OCI-LY1 (cell line): Measurements from ENCODE around the gene OR11A1.

ENCODE experiments used
- H2AFZ ChIP-seq: fragments of 200-600 bp; sonication (generic), shearing (Covaris generic); 2 replicates; pipeline ENCODE4 v1.6.0; 2014; ENCODE audit warnings: antibody characterized with exemption, mild to moderate bottlenecking, low read length
- H3F3A ChIP-seq: fragments of 200-600 bp; sonication (generic), shearing (Covaris generic); 2 replicates; pipeline ENCODE4 v1.6.0; 2014; ENCODE audit warnings: mild to moderate bottlenecking, antibody characterized with exemption, low read length, moderate library complexity; ENCODE audit not compliant: insufficient read depth
- H3K27ac ChIP-seq: fragments of 200-600 bp; sonication (generic); 2 replicates; pipeline ENCODE4 v1.5.1; 2014; ENCODE audit warnings: low read length, mixed run types, mild to moderate bottlenecking, low read depth; ENCODE audit not compliant: poor library complexity, severe bottlenecking
- H3K27me3 ChIP-seq: fragments of 200-600 bp; sonication (generic); 2 replicates; pipeline ENCODE4 v1.6.0; 2014; ENCODE audit warnings: antibody characterized with exemption, mild to moderate bottlenecking, low read length, moderate library complexity; ENCODE audit not compliant: insufficient read depth
- H3K36me3 ChIP-seq: fragments of 200-600 bp; sonication (generic); 2 replicates; pipeline ENCODE4 v1.6.1; 2014; ENCODE audit warnings: mild to moderate bottlenecking, antibody characterized with exemption, low read length, moderate library complexity, mixed read lengths; ENCODE audit not compliant: insufficient read depth
- H3K4me1 ChIP-seq: fragments of 200-600 bp; sonication (generic); 2 replicates; pipeline ENCODE4 v1.5.1; 2014; ENCODE audit warnings: mild to moderate bottlenecking, low read length, moderate library complexity; ENCODE audit not compliant: insufficient read depth, severe bottlenecking
- H3K4me2 ChIP-seq: fragments of 200-600 bp; sonication (generic), shearing (Covaris generic); 2 replicates; pipeline ENCODE4 v1.6.1; 2014; ENCODE audit warnings: low read length
- H3K4me3 ChIP-seq: fragments of 200-600 bp; sonication (generic); 2 replicates; pipeline ENCODE4 v1.5.1; 2014; ENCODE audit warnings: low read length, low read depth, mild to moderate bottlenecking, mixed read lengths; ENCODE audit not compliant: poor library complexity, severe bottlenecking
- H3K79me2 ChIP-seq: fragments of 200-600 bp; shearing (Covaris generic); 2 replicates; pipeline ENCODE4 v1.6.1; 2016; ENCODE audit warnings: mixed run types, low read length, mixed read lengths; ENCODE audit not compliant: insufficient read depth
- H3K9ac ChIP-seq: fragments of 200-600 bp; sonication (generic), shearing (Covaris generic); 2 replicates; pipeline ENCODE4 v1.6.1; 2014; ENCODE audit warnings: mild to moderate bottlenecking, low read length, mixed read lengths
- H3K9me2 ChIP-seq: fragments of 200-600 bp; sonication (generic), shearing (Covaris generic); 2 replicates; pipeline ENCODE4 v1.6.1; 2014; ENCODE audit warnings: low read depth, mild to moderate bottlenecking, low read length, mixed read lengths
- H3K9me3 ChIP-seq: fragments of 200-600 bp; shearing (Covaris generic); 2 replicates; pipeline ENCODE4 v1.6.1; 2014; ENCODE audit warnings: low read length, mixed read lengths
- H4K20me1 ChIP-seq: fragments of 200-600 bp; sonication (generic), shearing (Covaris generic); 2 replicates; pipeline ENCODE4 v1.6.0; 2016; ENCODE audit warnings: mild to moderate bottlenecking, low read length; ENCODE audit not compliant: insufficient read depth
- EZH2 ChIP-seq: fragments of 200-600 bp; sonication (generic), shearing (Covaris generic); IDR thresholded peaks from 2 replicates; pipeline ENCODE4 v1.8.0; 2017; ENCODE audit warnings: borderline replicate concordance, mixed run types, mild to moderate bottlenecking, antibody characterized with exemption, low read length, moderate library complexity, mixed read lengths
- TF ChIP-seq, protein P1 (sequence below): fragments of 200-600 bp; sonication (generic), shearing (Covaris generic); IDR thresholded peaks from 2 replicates; pipeline ENCODE4 v1.5.1; 2017; ENCODE audit warnings: mild to moderate bottlenecking, antibody characterized with exemption, low read length, moderate library complexity, mixed read lengths

The OR11A1 gene

GRCh38 chr6:29496961-29497360, 40.1 kb upstream of the OR11A1 start:
- no peak overlapping the region for H2AFZ ChIP-seq
- H3K27me3 ChIP-seq, result no peaks in the 10 kb centered on the region
- no peak overlapping the region for H3K9ac ChIP-seq
- H3K4me1 ChIP-seq, result no peaks in the 10 kb centered on the region
- H3K4me2 ChIP-seq, result no peak overlapping the region
- no peak for TF ChIP-seq EZH2
- TF ChIP-seq, protein P1, sequence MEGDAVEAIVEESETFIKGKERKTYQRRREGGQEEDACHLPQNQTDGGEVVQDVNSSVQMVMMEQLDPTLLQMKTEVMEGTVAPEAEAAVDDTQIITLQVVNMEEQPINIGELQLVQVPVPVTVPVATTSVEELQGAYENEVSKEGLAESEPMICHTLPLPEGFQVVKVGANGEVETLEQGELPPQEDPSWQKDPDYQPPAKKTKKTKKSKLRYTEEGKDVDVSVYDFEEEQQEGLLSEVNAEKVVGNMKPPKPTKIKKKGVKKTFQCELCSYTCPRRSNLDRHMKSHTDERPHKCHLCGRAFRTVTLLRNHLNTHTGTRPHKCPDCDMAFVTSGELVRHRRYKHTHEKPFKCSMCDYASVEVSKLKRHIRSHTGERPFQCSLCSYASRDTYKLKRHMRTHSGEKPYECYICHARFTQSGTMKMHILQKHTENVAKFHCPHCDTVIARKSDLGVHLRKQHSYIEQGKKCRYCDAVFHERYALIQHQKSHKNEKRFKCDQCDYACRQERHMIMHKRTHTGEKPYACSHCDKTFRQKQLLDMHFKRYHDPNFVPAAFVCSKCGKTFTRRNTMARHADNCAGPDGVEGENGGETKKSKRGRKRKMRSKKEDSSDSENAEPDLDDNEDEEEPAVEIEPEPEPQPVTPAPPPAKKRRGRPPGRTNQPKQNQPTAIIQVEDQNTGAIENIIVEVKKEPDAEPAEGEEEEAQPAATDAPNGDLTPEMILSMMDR, result no peak
- H3K79me2 ChIP-seq, result no peaks in the 10 kb centered on the region
- no peaks in the 10 kb centered on the region for H3F3A ChIP-seq
- no peak overlapping the region for H3K4me3 ChIP-seq
- no peaks in the 10 kb centered on the region for H3K9me2 ChIP-seq
- no peaks in the 10 kb centered on the region for H4K20me1 ChIP-seq
- no peak overlapping the region for H3K27ac ChIP-seq
- no peaks in the 10 kb centered on the region for H3K36me3 ChIP-seq
- no peaks in the 10 kb centered on the region for H3K9me3 ChIP-seq

DNA sequence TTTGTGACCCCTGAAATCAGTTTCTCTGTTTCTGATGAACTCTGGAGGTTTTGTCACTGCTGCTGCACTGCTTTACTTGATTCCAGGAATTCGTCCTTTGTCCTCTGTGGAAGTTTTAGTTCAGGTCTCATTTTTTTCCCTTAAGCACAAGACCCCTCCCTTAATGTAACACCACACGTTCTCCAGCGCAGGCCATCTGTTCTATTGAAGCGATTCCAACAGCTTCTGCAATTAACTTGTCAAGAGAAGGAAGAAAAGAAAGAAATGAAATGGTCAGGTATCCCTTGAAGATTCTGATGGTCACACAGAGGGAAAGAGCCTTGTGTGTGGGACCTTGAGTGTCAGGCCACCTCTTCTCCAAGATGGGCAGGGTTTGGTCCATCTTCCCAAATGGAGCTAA, 38.7 kb upstream of the OR11A1 start:
- TF ChIP-seq, protein P1, result no peak
- TF ChIP-seq EZH2, result no peak
- Histone ChIP-seq H3K4me1 (no peaks in the 10 kb centered on the region), H3K4me3 (no peak overlapping the region), H3K36me3 (no peaks in the 10 kb centered on the region), H3K27ac (no peak overlapping the region), H3K4me2 (no peak overlapping the region), H3K79me2 (no peaks in the 10 kb centered on the region), H3K27me3 (no peaks in the 10 kb centered on the region), H3K9me2 (no peaks in the 10 kb centered on the region), H4K20me1 (no peaks in the 10 kb centered on the region), H3K9me3 (no peaks in the 10 kb centered on the region), H2AFZ (no peak overlapping the region), H3F3A (no peaks in the 10 kb centered on the region), H3K9ac (no peak overlapping the region)

GRCh38 chr6:29494131-29494530, 37.3 kb upstream of the OR11A1 start:
- Histone ChIP-seq H3K4me1 (no peaks in the 10 kb centered on the region), H3K79me2 (no peaks in the 10 kb centered on the region), H3K9ac (no peak overlapping the region), H3K27me3 (no peaks in the 10 kb centered on the region), H3F3A (no peaks in the 10 kb centered on the region), H3K9me2 (no peaks in the 10 kb centered on the region), H3K36me3 (no peaks in the 10 kb centered on the region), H3K27ac (no peak overlapping the region), H3K9me3 (no peaks in the 10 kb centered on the region), H4K20me1 (no peaks in the 10 kb centered on the region), H3K4me2 (no peak overlapping the region), H2AFZ (no peak overlapping the region), H3K4me3 (no peak overlapping the region)
- TF ChIP-seq, protein P1, result no peak
- TF ChIP-seq EZH2, result no peak
